Measurements from ENCODE around the gene GCSAML.

DNA sequence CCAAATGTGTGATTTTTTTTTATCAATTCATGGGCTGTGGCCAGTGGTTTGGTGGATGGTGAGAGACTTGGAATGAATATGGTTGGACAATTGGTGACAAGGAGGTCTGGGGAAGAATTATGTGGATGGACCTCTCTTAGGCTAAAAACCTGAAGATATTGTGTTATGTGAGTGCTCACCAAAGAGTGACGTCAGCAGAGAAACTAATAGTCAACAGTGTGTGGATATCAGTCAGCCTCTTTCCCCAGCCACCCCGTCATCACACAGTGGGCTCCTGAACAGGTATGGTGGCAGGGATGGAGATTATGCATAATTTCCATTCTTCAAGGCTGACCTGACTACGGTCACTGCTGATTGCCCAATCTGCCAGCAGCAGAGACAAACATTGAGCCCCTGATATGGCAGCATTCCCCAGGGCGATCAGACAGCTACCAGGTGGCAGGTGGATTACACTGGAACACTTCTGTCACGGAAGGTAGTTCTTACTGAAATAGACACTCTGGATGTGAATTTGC, 30.1 kb downstream of the GCSAML start:
- no peak for TF ChIP-seq CTCF (IDR thresholded peaks at IDR 0.05; ENCODE audit: insufficient read depth, low read length, poor library complexity, severe bottlenecking)
- TF ChIP-seq EZH2phosphoT487 (conservative IDR thresholded peaks at IDR 0.05; ENCODE audit: low read length), result no peak

Measured in SU-DHL-6 (cell line).